Measurements from ENCODE around the gene EHBP1. TPM values are rescaled to one million over a fixed set of nuclear protein-coding genes. Genes with fewer than 3 reads are reported as not detected.

Gene EHBP1
- polyA plus RNA-seq, 3 donors: 4.2 to 6.1 (median 6.0) TPM

DNA sequence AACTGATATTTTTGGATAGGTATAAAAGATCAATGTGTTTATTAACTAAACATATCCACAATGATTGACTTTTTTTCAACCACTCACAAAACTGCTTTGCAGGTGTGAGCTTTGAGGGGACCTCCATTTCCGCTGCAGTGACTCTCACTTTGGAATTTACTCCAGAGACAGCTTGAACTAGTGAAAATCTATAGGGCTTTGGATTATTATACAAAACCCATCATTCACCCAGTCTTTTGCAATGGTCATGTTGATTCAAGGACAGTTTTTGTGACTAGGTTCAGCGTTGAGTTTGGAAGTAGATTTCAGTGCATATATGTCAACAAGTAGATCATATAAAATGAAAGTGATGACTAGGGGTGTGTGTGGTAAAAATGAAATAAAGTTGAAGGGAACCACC, 87.7 kb downstream of the EHBP1 start:
- Histone ChIP-seq H3K27ac (ENCODE audit: low read depth in 1 of 2, low read length in 2 of 2) (no peak overlapping the region), H3K79me2 (ENCODE audit: insufficient read depth, low read length) (no peaks in the 10 kb centered on the region), H3K9me3 (replicated peaks in 1 of 2; ENCODE audit: control insufficient read depth in 1 of 2, insufficient read depth in 1 of 2, low read length in 2 of 2) (no peaks in the 10 kb centered on the region), H3K27me3 (ENCODE audit: control insufficient read depth in 2 of 2, insufficient read depth in 2 of 2, low read length in 2 of 2) (no peaks in the 10 kb centered on the region), H2AFZ (ENCODE audit: insufficient read depth, low read depth, low read length, poor library complexity, severe bottlenecking) (no peak overlapping the region), H3K36me3 (replicated peaks in 1 of 2; ENCODE audit: control insufficient read depth in 1 of 2, insufficient read depth in 2 of 2, low read length in 2 of 2) (no peaks in the 10 kb centered on the region), H3K4me1 (ENCODE audit: control insufficient read depth in 1 of 2, insufficient read depth in 2 of 2, low read length in 2 of 2) (no peaks in the 10 kb centered on the region), H3K4me2 (replicated peaks; ENCODE audit: extremely low read depth, low read length, poor library complexity, severe bottlenecking) (no peak overlapping the region), H3K4me3 (replicated peaks in 1 of 3; ENCODE audit: low read depth in 2 of 3, low read length in 3 of 3) (no peak overlapping the region), H4K20me1 (ENCODE audit: insufficient read depth, low read length) (no peaks in the 10 kb centered on the region), H3K9ac (ENCODE audit: insufficient read depth, low read length, poor library complexity, severe bottlenecking) (no peak overlapping the region)
- H3K4me3 Mint-ChIP-seq: no peak overlapping the region
- H3K36me3 Mint-ChIP-seq: no peaks in the 10 kb centered on the region
- intact Hi-C loops (cut with micrococcal nuclease): no loop called here
- H3K27ac Mint-ChIP-seq: no peak overlapping the region
- 100% methylated on average over 1 of the region's 2 CpGs for WGBS (ENCODE audit: insufficient coverage)
- DNase-seq: no peak
- H3K4me1 Mint-ChIP-seq: no peaks in the 10 kb centered on the region
- H3K9me3 Mint-ChIP-seq: no peaks in the 10 kb centered on the region
- no peak for TF ChIP-seq CTCF (IDR thresholded peaks at IDR 0.05)
- H3K27me3 Mint-ChIP-seq (ENCODE audit: low read depth in 3 of 3): no peaks in the 10 kb centered on the region

DNA sequence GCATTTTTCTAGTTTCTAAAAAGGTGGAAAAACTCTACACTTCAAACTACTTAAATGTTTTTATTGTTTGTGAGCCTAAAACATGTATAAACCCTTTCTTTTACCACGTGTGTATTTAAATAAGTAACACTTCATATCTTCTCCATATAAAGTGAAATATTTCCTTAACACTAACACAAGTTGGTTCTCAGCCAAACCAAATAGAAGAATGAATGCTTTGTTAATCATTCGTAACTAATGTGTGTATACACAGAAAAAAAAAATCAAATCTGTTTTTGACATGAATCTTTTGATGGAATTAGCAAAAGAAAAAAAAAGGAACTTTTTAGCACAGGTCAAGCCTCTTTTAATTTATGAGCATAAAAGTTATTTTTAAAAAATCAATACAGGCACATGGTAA, 89.3 kb downstream of the EHBP1 start:
- H3K4me2 ChIP-seq (replicated peaks; ENCODE audit: extremely low read depth, low read length, poor library complexity, severe bottlenecking): no peak overlapping the region
- H3K36me3 Mint-ChIP-seq: no peaks in the 10 kb centered on the region
- intact Hi-C loops (cut with micrococcal nuclease): no loop called here
- DNase-seq: no peak
- H2AFZ ChIP-seq (ENCODE audit: insufficient read depth, low read depth, low read length, poor library complexity, severe bottlenecking): no peak overlapping the region
- H3K9me3 Mint-ChIP-seq: no peaks in the 10 kb centered on the region
- H3K27ac ChIP-seq (ENCODE audit: low read depth in 1 of 2, low read length in 2 of 2): no peak overlapping the region
- H3K4me1 ChIP-seq (ENCODE audit: control insufficient read depth in 1 of 2, insufficient read depth in 2 of 2, low read length in 2 of 2): no peaks in the 10 kb centered on the region
- no peaks in the 10 kb centered on the region for H3K9me3 ChIP-seq (replicated peaks in 1 of 2; ENCODE audit: control insufficient read depth in 1 of 2, insufficient read depth in 1 of 2, low read length in 2 of 2)
- H3K4me3 Mint-ChIP-seq: no peak overlapping the region
- no CpG with 5 or more reads among the region's 2 CpGs for WGBS (ENCODE audit: insufficient coverage)
- H3K27me3 Mint-ChIP-seq (ENCODE audit: low read depth in 3 of 3): no peaks in the 10 kb centered on the region
- H3K36me3 ChIP-seq (replicated peaks in 1 of 2; ENCODE audit: control insufficient read depth in 1 of 2, insufficient read depth in 2 of 2, low read length in 2 of 2): no peaks in the 10 kb centered on the region
- H3K27ac Mint-ChIP-seq: no peak overlapping the region
- H3K79me2 ChIP-seq (ENCODE audit: insufficient read depth, low read length): no peaks in the 10 kb centered on the region
- H3K9ac ChIP-seq (ENCODE audit: insufficient read depth, low read length, poor library complexity, severe bottlenecking): no peak overlapping the region
- no peak for TF ChIP-seq CTCF (IDR thresholded peaks at IDR 0.05)
- no peaks in the 10 kb centered on the region for H3K27me3 ChIP-seq (ENCODE audit: control insufficient read depth in 2 of 2, insufficient read depth in 2 of 2, low read length in 2 of 2)
- no peak overlapping the region for H3K4me3 ChIP-seq (replicated peaks in 1 of 3; ENCODE audit: low read depth in 2 of 3, low read length in 3 of 3)
- H3K4me1 Mint-ChIP-seq: no peaks in the 10 kb centered on the region
- no peaks in the 10 kb centered on the region for H4K20me1 ChIP-seq (ENCODE audit: insufficient read depth, low read length)

Data from CD14-positive monocyte (primary cell).